Sigmoid colon (tissue), 7 donors: ENCODE measurements around the gene COQ10A. TPM values are rescaled to one million over a fixed set of nuclear protein-coding genes. Genes with fewer than 3 reads are reported as not detected.

Experiments used
- DNase-seq: peaks from one replicate; pipeline ENCODE4 v3.0.0-alpha.2; 2019
- H3K27ac ChIP-seq, 4 donors: fragments of 200-600 bp; sonication (generic); one replicate each; pipeline ENCODE4 v1.5.1; 2016 to 2019; ENCODE audit warnings: mild to moderate bottlenecking in 1 of 4
- H3K27me3 ChIP-seq, 3 donors: fragments of 200-600 bp; sonication (generic); one replicate each; pipeline ENCODE4 v1.5.1; 2019; ENCODE audit warnings: mild to moderate bottlenecking in 1 of 3
- H3K36me3 ChIP-seq, 4 donors: fragments of 200-600 bp; sonication (generic); one replicate each; pipeline ENCODE4 v1.5.1; 2016 to 2019
- H3K4me1 ChIP-seq, 4 donors: fragments of 200-600 bp; sonication (generic); one replicate each; pipeline ENCODE4 v1.5.1; 2017 to 2019
- H3K4me3 ChIP-seq, 4 donors: fragments of 200-600 bp; sonication (generic); one replicate each; pipeline ENCODE4 v1.5.1; 2017 to 2019; ENCODE audit warnings: mild to moderate bottlenecking in 2 of 4, moderate library complexity in 1 of 4
- H3K9me3 ChIP-seq, 4 donors: fragments of 200-600 bp in 3 of 4; sonication (generic) in 3 of 4; one replicate each; pipeline versions ENCODE4 v1.5.1 to v1.6.1; 2013 to 2019
- EP300 ChIP-seq, 4 donors: sonication (generic); formaldehyde crosslinking; IDR thresholded peaks; one replicate each; pipeline ENCODE4 v1.6.1; 2017; ENCODE audit warnings: antibody characterized with exemption in 4 of 4
- POLR2A ChIP-seq, 2 donors: fragments of 450-650 bp; IDR thresholded peaks; one replicate each; pipeline ENCODE4 v1.6.1; 2016; ENCODE audit warnings: antibody characterized with exemption in 2 of 2, mild to moderate bottlenecking in 2 of 2, moderate library complexity in 2 of 2
- POLR2AphosphoS5 ChIP-seq, 4 donors: sonication (generic); formaldehyde crosslinking; IDR thresholded peaks; one replicate each; pipeline ENCODE4 v1.6.1; 2017; ENCODE audit warnings: antibody characterized with exemption in 4 of 4
- WGBS, 2 donors: extraction: QIAGEN DNeasy Blood & Tissue Kit; methylation state at CpG; one replicate each; pipeline ENCODE4 v1.1.7; 2013; 5-methylcytosine and 5-hydroxymethylcytosine counted together
- intact Hi-C: fragments of 100-400 bp; cut with DNase I; formaldehyde crosslinking; loops from one replicate; pipeline ENCODE4 v1.15.1; 2023
- polyA plus RNA-seq, 3 donors: library from polyadenylated mRNA; stranded (reverse); fragments of 200-250 nt; gene quantifications; one replicate each; pipeline ENCODE4 v1.2.3, GENCODE V29; 2013
- total RNA-seq, 4 donors: library from RNA; depleted of rRNA; stranded (reverse); fragments of >200 nt; gene quantifications; one replicate each; pipeline ENCODE4 v1.1.0, GENCODE V29; 2016
- TF ChIP-seq, protein P1 (sequence below), 4 experiments: fragments of 450-650 bp in 3 of 4; fragments of 200-600 bp in 1 of 4; IDR thresholded peaks; one replicate each; pipeline ENCODE4 v1.5.1; 2016 to 2019; ENCODE audit warnings: antibody characterized with exemption in 4 of 4, mild to moderate bottlenecking in 3 of 4, moderate library complexity in 2 of 4
- donor health status: healthy with polysubstance abuse.
- donor health status: Bipolar disorder and iron deficiency.
- donor health status: healthy.

Gene COQ10A
- total and polyA plus RNA-seq, 7 donors, result 2.4 to 25.0 (median 11.8) TPM

GRCh38 chr12:56315249-56315621, 48.5 kb downstream of the COQ10A start:
- no peak for DNase-seq
- H3K4me3 ChIP-seq, result peak overlapping the region; percentile 87 to 98 (median 90)
- TF ChIP-seq POLR2A (IDR thresholded peaks at IDR 0.05), result no peak
- TF ChIP-seq, protein P1, sequence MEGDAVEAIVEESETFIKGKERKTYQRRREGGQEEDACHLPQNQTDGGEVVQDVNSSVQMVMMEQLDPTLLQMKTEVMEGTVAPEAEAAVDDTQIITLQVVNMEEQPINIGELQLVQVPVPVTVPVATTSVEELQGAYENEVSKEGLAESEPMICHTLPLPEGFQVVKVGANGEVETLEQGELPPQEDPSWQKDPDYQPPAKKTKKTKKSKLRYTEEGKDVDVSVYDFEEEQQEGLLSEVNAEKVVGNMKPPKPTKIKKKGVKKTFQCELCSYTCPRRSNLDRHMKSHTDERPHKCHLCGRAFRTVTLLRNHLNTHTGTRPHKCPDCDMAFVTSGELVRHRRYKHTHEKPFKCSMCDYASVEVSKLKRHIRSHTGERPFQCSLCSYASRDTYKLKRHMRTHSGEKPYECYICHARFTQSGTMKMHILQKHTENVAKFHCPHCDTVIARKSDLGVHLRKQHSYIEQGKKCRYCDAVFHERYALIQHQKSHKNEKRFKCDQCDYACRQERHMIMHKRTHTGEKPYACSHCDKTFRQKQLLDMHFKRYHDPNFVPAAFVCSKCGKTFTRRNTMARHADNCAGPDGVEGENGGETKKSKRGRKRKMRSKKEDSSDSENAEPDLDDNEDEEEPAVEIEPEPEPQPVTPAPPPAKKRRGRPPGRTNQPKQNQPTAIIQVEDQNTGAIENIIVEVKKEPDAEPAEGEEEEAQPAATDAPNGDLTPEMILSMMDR (IDR thresholded peaks at IDR 0.05), result no peak
- TF ChIP-seq EP300 (IDR thresholded peaks at IDR 0.05), result no peak
- TF ChIP-seq POLR2AphosphoS5 (IDR thresholded peaks at IDR 0.05), result no peak
- intact Hi-C loops, result loop anchor here (5.0 kb wide), 1 partner anchor 152 kb away; the partner anchor contains the start of gene SPRYD4
- no peaks in the 10 kb centered on the region for H3K27me3 ChIP-seq
- H3K9me3 ChIP-seq, result no peaks in the 10 kb centered on the region
- H3K36me3 ChIP-seq, result peaks cover 0 to 57% (median 9%) of the 10 kb centered on the region in 4 donors
- WGBS, 2 donors, result 1% methylated on average over 11 of the region's 11 CpGs
- peaks cover 0 to 22% (median 18%) of the 10 kb centered on the region in 4 donors for H3K4me1 ChIP-seq
- peak overlapping the region; percentile 93 to 95 (median 94) for H3K27ac ChIP-seq

DNA sequence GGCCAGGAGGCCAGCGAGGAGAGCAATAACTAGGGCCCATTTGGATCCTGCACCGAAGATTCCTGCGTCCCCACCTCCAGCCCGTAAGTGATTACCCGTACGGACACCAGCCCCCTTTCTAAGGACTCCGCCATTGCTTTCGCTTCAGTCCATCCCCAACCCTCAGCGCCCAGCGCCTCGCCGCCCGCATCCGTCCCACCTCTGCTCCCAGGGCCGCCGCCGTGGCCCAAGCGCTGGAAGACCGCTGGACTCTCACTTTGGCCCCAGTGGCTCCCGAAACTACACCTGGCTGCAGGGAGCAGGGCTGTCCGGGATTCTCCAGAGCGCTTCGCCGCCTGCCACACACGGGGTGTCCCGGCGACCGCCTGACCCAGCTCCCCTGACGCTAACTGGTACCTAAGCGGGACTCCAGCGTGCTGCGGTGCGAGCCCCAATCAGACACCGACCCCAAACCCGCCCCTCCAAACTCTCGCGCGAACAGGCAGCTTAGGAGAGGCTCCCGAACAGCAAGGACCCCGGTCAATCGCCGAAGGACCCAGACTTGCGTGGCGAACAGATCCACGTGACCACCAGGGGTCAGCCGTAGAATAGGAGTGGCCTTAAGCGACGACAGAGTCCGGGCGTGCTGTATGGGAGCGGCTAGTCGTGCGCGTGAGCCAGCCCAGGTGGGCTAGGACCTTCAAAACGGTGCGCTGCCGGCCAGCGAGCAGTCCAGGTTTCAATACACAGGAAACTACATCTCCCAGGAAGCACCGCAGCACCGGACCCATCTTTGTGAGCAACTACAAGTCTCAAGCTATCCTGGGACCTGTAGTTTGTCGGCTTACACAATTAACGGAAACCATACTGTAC, 49.1 kb downstream of the COQ10A start, which contains the start of gene CNPY2:
Gene CNPY2 (minus strand): TSS at position 367 of the 852 bp plus-strand sequence. CDS start 771 bp downstream, outside the sequence.
- 0% methylated on average over 62 of the region's 62 CpGs for WGBS, 2 donors
- peak within 1 kb of the TSS; percentile 87 to 98 (median 90) for H3K4me3 ChIP-seq
- DNase-seq, result peak; percentile 98
- peaks cover 0 to 57% (median 6%) of the 10 kb centered on the region in 4 donors for H3K36me3 ChIP-seq
- no peaks in the 10 kb centered on the region for H3K9me3 ChIP-seq
- H3K27ac ChIP-seq, result peak within 1 kb of the TSS; percentile 93 to 95 (median 94)
- H3K27me3 ChIP-seq, result no peaks in the 10 kb centered on the region
- intact Hi-C loops, result loop anchor here (2.0 to 5.0 kb wide), 2 partner anchors 17 to 151 kb away; partner anchors contain the start of genes PAN2 and SPRYD4
- peaks cover 0 to 22% (median 18%) of the 10 kb centered on the region in 4 donors for H3K4me1 ChIP-seq
- TF ChIP-seq EP300 (IDR thresholded peaks at IDR 0.05) (no peak), POLR2A (IDR thresholded peaks at IDR 0.05) (peak; percentile 67 to 68), POLR2AphosphoS5 (IDR thresholded peaks at IDR 0.05) (peak; percentile 83 to 91 (median 86))
- TF ChIP-seq, protein P1 (IDR thresholded peaks at IDR 0.05), result no peak

DNA sequence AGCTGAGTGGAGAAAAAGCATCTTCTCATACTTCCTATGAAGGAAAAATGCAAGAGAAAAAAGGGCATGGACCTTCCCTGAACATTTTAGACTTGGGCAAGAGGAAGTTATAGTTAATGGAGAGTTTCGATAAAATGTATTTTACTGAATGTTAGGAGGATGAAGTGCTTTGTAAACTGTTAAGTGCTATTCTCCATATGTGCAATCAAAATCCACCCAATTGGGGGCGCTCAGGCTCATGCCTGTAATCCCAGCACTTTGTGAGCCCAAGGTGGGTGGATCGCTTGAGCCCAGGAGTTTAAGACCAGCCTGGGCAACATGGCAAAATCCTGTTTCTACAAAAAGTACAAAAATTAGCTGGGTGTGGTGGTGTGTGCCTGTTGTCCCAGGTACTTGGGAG, 50.9 kb downstream of the COQ10A start:
- Histone ChIP-seq H3K27ac (no peak overlapping the region), H3K4me3 (no peak overlapping the region), H3K36me3 (peaks cover 1 to 60% (median 12%) of the 10 kb centered on the region in 4 donors), H3K4me1 (peaks cover 0 to 22% (median 18%) of the 10 kb centered on the region in 4 donors), H3K9me3 (no peaks in the 10 kb centered on the region), H3K27me3 (no peaks in the 10 kb centered on the region)
- WGBS, 2 donors, result 91 to 96% methylated on average over 3 of the region's 3 CpGs
- intact Hi-C loops, result loop anchor here (2.0 to 5.0 kb wide), 2 partner anchors 15 to 150 kb away; partner anchors contain the start of genes PAN2 and SPRYD4
- TF ChIP-seq POLR2AphosphoS5 (IDR thresholded peaks at IDR 0.05) (no peak), EP300 (IDR thresholded peaks at IDR 0.05) (no peak), POLR2A (IDR thresholded peaks at IDR 0.05) (no peak)
- TF ChIP-seq, protein P1 (IDR thresholded peaks at IDR 0.05), result no peak
- DNase-seq, result no peak

Other genes with a start within 250 kb of the COQ10A start
- gene IKZF4, start 245.9 kb upstream of the COQ10A start, total RNA-seq, result 10 to 100 TPM in 1 of 4 donors, 1 to 10 TPM in 3; 2.3 to 23.8 (median 4.9) TPM
- gene IKZF4, start 245.9 kb upstream of the COQ10A start, polyA plus RNA-seq, result 1 to 10 TPM in 2 of 3 donors, under 1 TPM in 1; 0.92 to 2.4 (median 1.2) TPM
- gene RPS26, start 225.0 kb upstream of the COQ10A start, total RNA-seq, result 1,000 to 10,000 TPM in 2 of 4 donors, 100 to 1,000 TPM in 2; 130 to 3,746 (median 1,580) TPM
- gene RPS26, start 225.0 kb upstream of the COQ10A start, polyA plus RNA-seq, result 1,000 to 10,000 TPM; 1,901 to 2,147 (median 2,067) TPM
- 10 to 100 TPM; 10.2 to 21.4 (median 19.0) TPM for gene ERBB3, start 186.8 kb upstream of the COQ10A start, total RNA-seq
- 10 to 100 TPM; 31.8 to 69.8 (median 37.0) TPM for gene ERBB3, start 186.8 kb upstream of the COQ10A start, polyA plus RNA-seq
- gene PA2G4, start 162.4 kb upstream of the COQ10A start, total RNA-seq, result 100 to 1,000 TPM in 3 of 4 donors, 10 to 100 TPM in 1; 52.9 to 157 (median 110) TPM
- gene PA2G4, start 162.4 kb upstream of the COQ10A start, polyA plus RNA-seq, result 100 to 1,000 TPM in 1 of 3 donors, 10 to 100 TPM in 2; 68.4 to 136 (median 73.9) TPM
- 1,000 to 10,000 TPM; 1,926 to 5,407 (median 3,655) TPM for gene RPL41, start 150.3 kb upstream of the COQ10A start, total RNA-seq
- 1,000 to 10,000 TPM; 6,021 to 9,845 (median 6,338) TPM for gene RPL41, start 150.3 kb upstream of the COQ10A start, polyA plus RNA-seq
- 1 to 10 TPM; 3.9 to 6.9 (median 4.8) TPM for gene ZC3H10, start 148.7 kb upstream of the COQ10A start, total RNA-seq
- 1 to 10 TPM; 1.2 to 3.8 (median 1.4) TPM for gene ZC3H10, start 148.7 kb upstream of the COQ10A start, polyA plus RNA-seq
- gene ESYT1, start 138.7 kb upstream of the COQ10A start, total RNA-seq, result 100 to 1,000 TPM in 1 of 4 donors, 10 to 100 TPM in 3; 67.6 to 102 (median 88.7) TPM
- 10 to 100 TPM in 2 of 3 donors, 1 to 10 TPM in 1; 9.0 to 73.9 (median 13.8) TPM for gene ESYT1, start 138.7 kb upstream of the COQ10A start, polyA plus RNA-seq
- 10 to 100 TPM; 37.7 to 90.6 (median 64.1) TPM for gene MYL6B, start 114.4 kb upstream of the COQ10A start, total RNA-seq
- gene MYL6B, start 114.4 kb upstream of the COQ10A start, polyA plus RNA-seq, result 10 to 100 TPM; 26.4 to 63.7 (median 32.3) TPM
- gene MYL6, start 108.6 kb upstream of the COQ10A start, total RNA-seq, result 1,000 to 10,000 TPM; 6,491 to 9,553 (median 8,571) TPM
- 1,000 to 10,000 TPM; 3,150 to 7,537 (median 5,524) TPM for gene MYL6, start 108.6 kb upstream of the COQ10A start, polyA plus RNA-seq
- gene SMARCC2, start 77.5 kb upstream of the COQ10A start, total RNA-seq, result 100 to 1,000 TPM in 1 of 4 donors, 10 to 100 TPM in 3; 55.7 to 135 (median 70.7) TPM
- 10 to 100 TPM; 18.0 to 44.4 (median 18.3) TPM for gene SMARCC2, start 77.5 kb upstream of the COQ10A start, polyA plus RNA-seq
- 100 to 1,000 TPM in 1 of 4 donors, 10 to 100 TPM in 3; 59.9 to 109 (median 78.0) TPM for gene RNF41, start 45.0 kb upstream of the COQ10A start, total RNA-seq
- gene RNF41, start 45.0 kb upstream of the COQ10A start, polyA plus RNA-seq, result 10 to 100 TPM; 18.5 to 27.0 (median 25.2) TPM
- 10 to 100 TPM; 17.2 to 33.5 (median 31.6) TPM for gene NABP2, start 42.6 kb upstream of the COQ10A start, total RNA-seq
- 10 to 100 TPM; 29.4 to 43.7 (median 32.6) TPM for gene NABP2, start 42.6 kb upstream of the COQ10A start, polyA plus RNA-seq
- gene SLC39A5, start 36.9 kb upstream of the COQ10A start, total RNA-seq, result not detected
- 10 to 100 TPM; 30.0 to 74.0 (median 31.2) TPM for gene SLC39A5, start 36.9 kb upstream of the COQ10A start, polyA plus RNA-seq
- gene ANKRD52, start 8.6 kb upstream of the COQ10A start, total RNA-seq, result 10 to 100 TPM in 2 of 4 donors, 1 to 10 TPM in 2; 8.4 to 19.1 (median 10.5) TPM
- gene ANKRD52, start 8.6 kb upstream of the COQ10A start, polyA plus RNA-seq, result 10 to 100 TPM in 1 of 3 donors, 1 to 10 TPM in 2; 4.2 to 20.1 (median 6.7) TPM
- gene CS, start 33.4 kb downstream of the COQ10A start, total RNA-seq, result 100 to 1,000 TPM in 2 of 4 donors, 10 to 100 TPM in 2; 75.9 to 130 (median 99.6) TPM
- 100 to 1,000 TPM; 102 to 151 (median 139) TPM for gene CS, start 33.4 kb downstream of the COQ10A start, polyA plus RNA-seq
- 10 to 100 TPM; 48.7 to 77.1 (median 67.9) TPM for gene CNPY2, start 49.0 kb downstream of the COQ10A start, total RNA-seq
- gene CNPY2, start 49.0 kb downstream of the COQ10A start, polyA plus RNA-seq, result 100 to 1,000 TPM in 1 of 3 donors, 10 to 100 TPM in 2; 28.2 to 103 (median 39.6) TPM
- gene PAN2, start 67.1 kb downstream of the COQ10A start, total RNA-seq, result 10 to 100 TPM; 26.4 to 67.0 (median 36.8) TPM
- 10 to 100 TPM in 1 of 3 donors, 1 to 10 TPM in 2; 5.4 to 30.0 (median 5.5) TPM for gene PAN2, start 67.1 kb downstream of the COQ10A start, polyA plus RNA-seq
- not detected for gene IL23A, start 71.9 kb downstream of the COQ10A start, total RNA-seq
- gene IL23A, start 71.9 kb downstream of the COQ10A start, polyA plus RNA-seq, result 1 to 10 TPM in 1 of 3 donors, not detected in 2; 3.6 TPM
- gene STAT2, start 93.2 kb downstream of the COQ10A start, total RNA-seq, result 100 to 1,000 TPM in 2 of 4 donors, 10 to 100 TPM in 2; 73.6 to 160 (median 94.6) TPM
- gene STAT2, start 93.2 kb downstream of the COQ10A start, polyA plus RNA-seq, result 10 to 100 TPM; 15.0 to 71.7 (median 18.6) TPM
- gene APOF, start 95.9 kb downstream of the COQ10A start, total RNA-seq, result not detected
- gene APOF, start 95.9 kb downstream of the COQ10A start, polyA plus RNA-seq, result not detected
- gene TIMELESS, start 182.5 kb downstream of the COQ10A start, total RNA-seq, result 1 to 10 TPM; 2.0 to 5.2 (median 3.5) TPM
- gene TIMELESS, start 182.5 kb downstream of the COQ10A start, polyA plus RNA-seq, result 10 to 100 TPM in 1 of 3 donors, 1 to 10 TPM in 2; 1.8 to 15.3 (median 3.2) TPM
- not detected for gene MIP, start 187.7 kb downstream of the COQ10A start, total RNA-seq
- under 1 TPM in 1 of 3 donors, not detected in 2; 0.09 TPM for gene MIP, start 187.7 kb downstream of the COQ10A start, polyA plus RNA-seq
- gene SPRYD4, start 201.6 kb downstream of the COQ10A start, total RNA-seq, result 1 to 10 TPM; 1.7 to 3.1 (median 2.3) TPM
- 1 to 10 TPM; 3.0 to 4.6 (median 3.2) TPM for gene SPRYD4, start 201.6 kb downstream of the COQ10A start, polyA plus RNA-seq
- gene GLS2, start 221.2 kb downstream of the COQ10A start, total RNA-seq, result 1 to 10 TPM in 2 of 4 donors, under 1 TPM in 2; 0.66 to 3.5 (median 2.0) TPM
- 1 to 10 TPM in 1 of 3 donors, not detected in 2; 1.2 TPM for gene GLS2, start 221.2 kb downstream of the COQ10A start, polyA plus RNA-seq